LNCaP clone FGC (cell line): Measurements from ENCODE around the gene NEK4.

Experiments used
- DNase-seq: peaks from one replicate; pipeline ENCODE4 v3.0.0-alpha.2; 2011; ENCODE audit warnings: low read depth
- H3K4me3 ChIP-seq: 2 replicates; pipeline ENCODE4 v1.5.1; 2011; ENCODE audit warnings: mild to moderate bottlenecking, low read depth, low read length, control low read depth
- CTCF ChIP-seq: IDR thresholded peaks from 2 replicates; pipeline ENCODE4 v1.5.1; 2012; ENCODE audit warnings: mild to moderate bottlenecking; ENCODE audit not compliant: control insufficient read depth, insufficient read depth; ENCODE audit errors: extremely low read depth

Gene NEK4

GRCh38 chr3:52670621-52671521 lies 99.9 kb downstream of the NEK4 start:
- H3K4me3 ChIP-seq = no peak overlapping the region
- no peak for TF ChIP-seq CTCF
- DNase-seq = no peak

- no peak for TF ChIP-seq CTCF
- H3K4me3 ChIP-seq = no peak overlapping the region
- no peak for DNase-seq
Measured at GRCh38 chr3:52663098-52663497, 107.6 kb downstream of the NEK4 start.

- H3K4me3 ChIP-seq = no peak overlapping the region
- DNase-seq = no peak
- TF ChIP-seq CTCF = no peak
Measured at GRCh38 chr3:52660046-52660445, 110.7 kb downstream of the NEK4 start.
